ENCODE results near the gene MTTP.

DNA sequence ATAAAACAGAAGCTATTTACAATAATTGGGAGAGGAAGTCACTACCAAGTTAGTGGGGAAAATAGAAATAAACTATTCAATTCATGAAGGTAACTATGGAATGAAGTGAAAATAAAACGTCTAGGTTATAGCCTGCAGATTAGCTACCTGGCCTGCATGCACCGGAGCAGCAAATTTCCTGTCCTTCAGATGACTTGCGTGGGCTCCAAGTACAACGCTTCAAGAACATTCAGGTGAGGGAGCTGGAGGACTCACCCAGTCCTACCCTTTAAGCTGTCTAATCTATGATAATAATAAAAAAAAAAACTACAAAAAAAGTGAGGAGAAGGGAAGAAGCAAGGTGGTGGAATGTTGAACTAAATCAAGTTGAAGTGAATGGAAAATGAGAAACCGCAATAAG is 69.8 kb downstream of the MTTP start:
- TF ChIP-seq LEF1 (IDR thresholded peaks at IDR 0.05; ENCODE audit: borderline replicate concordance) (no peak), TARDBP (IDR thresholded peaks at IDR 0.05) (no peak)
